ENCODE results near the gene JTB.

Gene JTB

DNA sequence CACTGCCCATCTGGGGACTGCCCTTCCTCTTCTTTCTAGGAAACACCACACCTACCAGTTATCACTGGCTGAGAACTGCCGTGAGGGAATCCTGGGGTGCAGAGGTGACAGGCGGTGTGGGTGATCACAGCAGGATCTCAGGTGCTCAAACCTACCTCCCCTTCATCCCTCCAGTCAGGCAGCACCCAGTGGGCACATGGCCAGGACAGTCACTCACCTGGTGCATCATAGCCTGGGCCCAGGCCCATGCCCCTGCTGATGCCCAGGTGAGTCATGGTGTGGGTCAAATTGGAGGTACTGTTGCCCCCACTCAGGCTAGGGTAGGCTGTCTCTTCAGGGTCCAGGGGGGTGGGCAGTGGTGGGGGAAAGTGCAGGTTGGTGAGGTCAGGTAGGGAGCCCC, 25.7 kb downstream of the JTB start:
- Histone ChIP-seq H3K79me2 (ENCODE audit: low read length) (peaks cover 75% of the 10 kb centered on the region), H3K36me3 (replicated peaks; ENCODE audit: low read depth, low read length) (peaks cover 79% of the 10 kb centered on the region), H3K27me3 (ENCODE audit: low read depth, low read length) (no peaks in the 10 kb centered on the region), H3K4me1 (ENCODE audit: low read length) (peaks cover 59% of the 10 kb centered on the region), H4K20me1 (ENCODE audit: insufficient read depth, low read length) (peaks cover 44% of the 10 kb centered on the region), H2AFZ (ENCODE audit: low read depth, low read length) (no peak overlapping the region), H3K4me2 (ENCODE audit: low read length) (no peak overlapping the region), H3K9me3 (ENCODE audit: insufficient read depth, low read length) (no peaks in the 10 kb centered on the region), H3K9ac (ENCODE audit: low read length) (no peak overlapping the region), H3K4me3 (ENCODE audit: low read length) (no peak overlapping the region), H3K27ac (ENCODE audit: low read length) (no peak overlapping the region)
- no peak for TF ChIP-seq EZH2phosphoT487 (IDR thresholded peaks at IDR 0.05; ENCODE audit: low read depth)
- TF ChIP-seq, protein P1, sequence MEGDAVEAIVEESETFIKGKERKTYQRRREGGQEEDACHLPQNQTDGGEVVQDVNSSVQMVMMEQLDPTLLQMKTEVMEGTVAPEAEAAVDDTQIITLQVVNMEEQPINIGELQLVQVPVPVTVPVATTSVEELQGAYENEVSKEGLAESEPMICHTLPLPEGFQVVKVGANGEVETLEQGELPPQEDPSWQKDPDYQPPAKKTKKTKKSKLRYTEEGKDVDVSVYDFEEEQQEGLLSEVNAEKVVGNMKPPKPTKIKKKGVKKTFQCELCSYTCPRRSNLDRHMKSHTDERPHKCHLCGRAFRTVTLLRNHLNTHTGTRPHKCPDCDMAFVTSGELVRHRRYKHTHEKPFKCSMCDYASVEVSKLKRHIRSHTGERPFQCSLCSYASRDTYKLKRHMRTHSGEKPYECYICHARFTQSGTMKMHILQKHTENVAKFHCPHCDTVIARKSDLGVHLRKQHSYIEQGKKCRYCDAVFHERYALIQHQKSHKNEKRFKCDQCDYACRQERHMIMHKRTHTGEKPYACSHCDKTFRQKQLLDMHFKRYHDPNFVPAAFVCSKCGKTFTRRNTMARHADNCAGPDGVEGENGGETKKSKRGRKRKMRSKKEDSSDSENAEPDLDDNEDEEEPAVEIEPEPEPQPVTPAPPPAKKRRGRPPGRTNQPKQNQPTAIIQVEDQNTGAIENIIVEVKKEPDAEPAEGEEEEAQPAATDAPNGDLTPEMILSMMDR (IDR thresholded peaks at IDR 0.05; ENCODE audit: low read depth, low read length), result no peak

DNA sequence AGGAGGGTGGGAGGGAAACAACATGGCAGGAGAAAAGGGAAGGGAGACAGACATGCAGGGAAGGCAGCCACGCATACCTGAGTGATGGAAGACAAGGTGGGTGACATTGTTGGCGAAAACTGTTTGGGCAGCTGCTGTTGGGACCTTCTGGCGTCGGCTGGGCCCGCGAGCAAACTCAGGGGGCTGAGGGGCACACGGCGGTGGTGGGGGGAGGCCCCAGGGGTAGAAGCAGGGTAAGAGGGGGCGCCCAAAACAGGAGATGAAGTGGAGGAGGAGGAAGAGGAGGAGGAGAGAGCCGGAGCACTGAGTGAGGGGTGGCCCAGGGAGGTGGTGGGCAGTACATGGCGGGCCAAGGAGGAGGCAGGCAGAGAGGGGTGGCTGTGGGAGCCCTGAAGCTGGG, 26.3 kb downstream of the JTB start:
- Histone ChIP-seq H3K36me3 (replicated peaks; ENCODE audit: low read depth, low read length) (peaks cover 74% of the 10 kb centered on the region), H3K9me3 (ENCODE audit: insufficient read depth, low read length) (no peaks in the 10 kb centered on the region), H3K79me2 (ENCODE audit: low read length) (peaks cover 68% of the 10 kb centered on the region), H4K20me1 (ENCODE audit: insufficient read depth, low read length) (peaks cover 38% of the 10 kb centered on the region), H3K4me3 (ENCODE audit: low read length) (no peak overlapping the region), H3K9ac (ENCODE audit: low read length) (no peak overlapping the region), H3K4me1 (ENCODE audit: low read length) (peaks cover 55% of the 10 kb centered on the region), H2AFZ (ENCODE audit: low read depth, low read length) (no peak overlapping the region), H3K27ac (ENCODE audit: low read length) (0 out of 2 replicates have a peak overlapping the region, but pooled peaks have one; percentile 0), H3K4me2 (ENCODE audit: low read length) (no peak overlapping the region), H3K27me3 (ENCODE audit: low read depth, low read length) (no peaks in the 10 kb centered on the region)
- no peak for TF ChIP-seq EZH2phosphoT487 (IDR thresholded peaks at IDR 0.05; ENCODE audit: low read depth)
- TF ChIP-seq, protein P1 (IDR thresholded peaks at IDR 0.05; ENCODE audit: low read depth, low read length), result no peak

DNA sequence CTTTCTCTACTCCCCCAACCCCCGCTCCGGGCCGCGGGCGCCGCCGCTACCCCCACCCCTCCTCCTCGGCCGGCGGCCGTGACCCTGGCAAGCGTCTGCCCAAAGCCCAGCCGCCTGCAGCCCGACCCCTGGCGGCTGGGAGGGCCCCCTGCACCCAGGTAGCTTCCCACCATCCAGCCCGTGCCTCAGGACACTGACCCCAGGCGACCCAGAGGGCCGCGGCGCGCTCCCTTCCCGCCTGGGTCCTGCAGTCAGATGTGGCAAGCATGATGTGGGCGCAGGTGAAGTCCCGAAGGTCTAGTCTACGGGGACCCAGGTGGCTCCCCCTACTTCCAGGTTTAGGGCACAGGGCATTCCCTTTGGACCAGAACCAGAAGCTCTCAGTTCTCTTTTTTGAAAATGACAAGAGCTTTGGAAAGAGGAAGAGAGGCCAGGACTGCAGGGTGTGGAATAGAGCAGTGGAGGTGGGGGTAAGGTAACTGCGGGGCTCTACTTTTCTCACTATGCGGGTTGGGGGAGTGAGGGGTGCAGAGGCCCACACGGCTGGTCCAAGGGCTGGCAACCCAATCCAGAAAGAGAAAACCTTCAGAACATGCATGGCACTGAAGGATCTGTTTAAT, 30.7 kb downstream of the JTB start, which contains the start of gene DENND4B:
TSS of gene DENND4B (minus strand) at position 97 of the 620 bp plus-strand sequence. CDS start 2,344 bp downstream, outside the sequence.
- Histone ChIP-seq H4K20me1 (ENCODE audit: insufficient read depth, low read length) (0 out of 2 replicates have a peak, but pooled peaks cover under 1% of the 10 kb centered on the region), H3K4me3 (ENCODE audit: low read length) (peak within 1 kb of the TSS; percentile 83), H3K9me3 (ENCODE audit: insufficient read depth, low read length) (no peaks in the 10 kb centered on the region), H3K27ac (ENCODE audit: low read length) (peak within 1 kb of the TSS; percentile 94), H3K36me3 (replicated peaks; ENCODE audit: low read depth, low read length) (peaks cover 63% of the 10 kb centered on the region), H3K27me3 (ENCODE audit: low read depth, low read length) (no peaks in the 10 kb centered on the region), H3K4me1 (ENCODE audit: low read length) (peaks cover 53% of the 10 kb centered on the region), H3K9ac (ENCODE audit: low read length) (peak within 1 kb of the TSS; percentile 98), H3K4me2 (ENCODE audit: low read length) (peak within 1 kb of the TSS; percentile 94), H3K79me2 (ENCODE audit: low read length) (peaks cover 59% of the 10 kb centered on the region), H2AFZ (ENCODE audit: low read depth, low read length) (no peak within 1 kb of the TSS)
- TF ChIP-seq EZH2phosphoT487 (IDR thresholded peaks at IDR 0.05; ENCODE audit: low read depth), result no peak
- TF ChIP-seq, protein P1 (IDR thresholded peaks at IDR 0.05; ENCODE audit: low read depth, low read length), result peak; percentile 81

DNA sequence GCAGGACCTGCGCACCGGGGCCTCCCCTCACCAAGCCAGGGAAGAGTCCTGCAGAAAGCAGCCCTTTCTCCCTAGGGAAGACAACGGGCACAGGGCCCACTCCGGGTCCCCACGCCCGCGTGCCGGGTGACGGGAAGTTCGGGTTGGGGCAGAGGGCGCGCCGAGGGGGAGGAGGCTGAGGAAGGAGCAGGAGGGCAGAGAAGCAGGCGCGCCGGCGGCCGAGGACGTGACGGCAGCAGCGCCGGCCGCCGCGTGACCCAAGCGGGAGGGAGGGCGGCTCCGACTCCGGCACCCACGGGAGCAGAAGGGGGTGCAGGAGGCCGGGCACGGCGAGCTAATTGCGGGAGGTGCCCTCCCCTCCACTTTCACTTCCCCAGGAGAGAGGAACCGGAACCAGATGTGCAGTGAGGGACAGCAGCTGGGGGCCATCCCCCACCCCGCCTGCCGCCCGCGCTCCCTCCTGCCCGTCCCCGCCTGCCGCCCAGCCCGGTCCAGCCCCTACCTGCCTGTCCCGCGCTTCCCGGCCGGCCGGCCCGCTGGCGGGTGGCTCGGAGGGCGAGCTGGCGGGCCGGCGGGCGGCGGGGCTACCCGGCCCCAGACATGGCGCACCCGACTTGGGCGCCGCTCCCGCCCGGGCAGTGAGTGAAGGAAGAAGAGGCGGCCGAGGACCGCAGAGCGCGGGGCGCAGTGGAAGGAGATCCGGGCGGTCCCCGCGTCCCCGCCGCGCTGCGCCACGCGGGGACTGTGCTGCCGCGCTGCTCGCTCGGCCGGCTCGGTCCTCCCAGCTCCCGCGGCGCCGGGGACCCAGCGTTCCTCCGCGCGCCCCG, 31.5 kb downstream of the JTB start:
- Histone ChIP-seq H3K4me2 (ENCODE audit: low read length) (peak overlapping the region; percentile 94), H3K4me3 (ENCODE audit: low read length) (peak overlapping the region; percentile 83), H3K36me3 (replicated peaks; ENCODE audit: low read depth, low read length) (peaks cover 64% of the 10 kb centered on the region), H3K79me2 (ENCODE audit: low read length) (peaks cover 54% of the 10 kb centered on the region), H4K20me1 (ENCODE audit: insufficient read depth, low read length) (no peaks in the 10 kb centered on the region), H3K9me3 (ENCODE audit: insufficient read depth, low read length) (no peaks in the 10 kb centered on the region), H3K27ac (ENCODE audit: low read length) (peak overlapping the region; percentile 94), H3K4me1 (ENCODE audit: low read length) (peaks cover 53% of the 10 kb centered on the region), H3K9ac (ENCODE audit: low read length) (peak overlapping the region; percentile 98), H2AFZ (ENCODE audit: low read depth, low read length) (no peak overlapping the region), H3K27me3 (ENCODE audit: low read depth, low read length) (no peaks in the 10 kb centered on the region)
- no peak for TF ChIP-seq EZH2phosphoT487 (IDR thresholded peaks at IDR 0.05; ENCODE audit: low read depth)
- TF ChIP-seq, protein P1 (IDR thresholded peaks at IDR 0.05; ENCODE audit: low read depth, low read length), result no peak
